SK-MEL-5 (cell line): ENCODE data around the gene LOXL1. TPM values are rescaled to one million over a fixed set of nuclear protein-coding genes. Genes with fewer than 3 reads are reported as not detected.
A peak's percentile ranks its signal among the peaks of the same experiment; 100 is the strongest.

ENCODE experiments used
- DNase-seq: peaks from one replicate; pipeline ENCODE4 v3.0.0-alpha.2; 2016; ENCODE audit warnings: low read depth, low spot score
- in situ Hi-C: cut with HindIII; loops from 2 replicates; pipeline ENCODE4 v1.10.0; 2016; ENCODE audit warnings: low sequenced_read_pairs, high pct_unique_total_duplicates, low pct_unique_long_range_greater_than_20kb
- total RNA-seq: library from RNA; depleted of rRNA; stranded (reverse); fragments of >200 nt; shearing (Covaris generic); gene quantifications from 2 replicates; pipeline ENCODE4 v1.2.3, GENCODE V29; 2014

The LOXL1 gene
- total RNA-seq, 1 experiment from 2014 or later, result 0.32 TPM

- in situ Hi-C loops, result no loop called here
- DNase-seq, result no peak
Measured at GRCh38 chr15:73914145-73914544, 12.1 kb upstream of the LOXL1 start.

- no peak for DNase-seq
- in situ Hi-C loops, result no loop called here
Measured at GRCh38 chr15:73915082-73915481, 11.2 kb upstream of the LOXL1 start.

GRCh38 chr15:73918784-73919183 is 7.5 kb upstream of the LOXL1 start:
- in situ Hi-C loops, result no loop called here
- DNase-seq, result no peak

- in situ Hi-C loops, result no loop called here
- no peak for DNase-seq
Measured at GRCh38 chr15:73919706-73920105, 6.6 kb upstream of the LOXL1 start.

GRCh38 chr15:73921254-73921925 is 4.9 kb upstream of the LOXL1 start:
- in situ Hi-C loops, result no loop called here
- DNase-seq, result no peak

- DNase-seq, result no peak
- in situ Hi-C loops, result no loop called here
Measured at GRCh38 chr15:73922186-73923151, 3.8 kb upstream of the LOXL1 start.

GRCh38 chr15:73923156-73923487 is 3.1 kb upstream of the LOXL1 start:
- in situ Hi-C loops, result no loop called here
- DNase-seq, result no peak

- DNase-seq, result peak; percentile 11
- in situ Hi-C loops, result no loop called here
Measured at GRCh38 chr15:73923488-73924164, 2.6 kb upstream of the LOXL1 start.

- no peak for DNase-seq
- in situ Hi-C loops, result no loop called here
Measured at GRCh38 chr15:73924171-73924921, 1.9 kb upstream of the LOXL1 start.

- no peak for DNase-seq
- in situ Hi-C loops, result no loop called here
Measured at GRCh38 chr15:73925848-73926218, 429 bp upstream of the LOXL1 start.

GRCh38 chr15:73927003-73927475 is 777 bp downstream of the LOXL1 start:
- DNase-seq, result no peak
- in situ Hi-C loops, result no loop called here

GRCh38 chr15:73927476-73928240 is 1.4 kb downstream of the LOXL1 start:
- in situ Hi-C loops, result no loop called here

GRCh38 chr15:73928241-73928579 is 1.9 kb downstream of the LOXL1 start:
- no peak for DNase-seq
- in situ Hi-C loops, result no loop called here

More at GRCh38 chr15:73927476-73928240, 1.4 kb downstream of the LOXL1 start:
- DNase-seq, result no peak

GRCh38 chr15:73928971-73929627 is 2.8 kb downstream of the LOXL1 start:
- no peak for DNase-seq
- in situ Hi-C loops, result no loop called here

GRCh38 chr15:73930371-73930770 is 4.1 kb downstream of the LOXL1 start:
- DNase-seq, result no peak
- in situ Hi-C loops, result no loop called here

GRCh38 chr15:73930790-73931281 is 4.6 kb downstream of the LOXL1 start:
- no peak for DNase-seq
- in situ Hi-C loops, result no loop called here
